K562 (cell line): ENCODE measurements around the gene SLC16A4. TPM values are rescaled to one million over a fixed set of nuclear protein-coding genes. Genes with fewer than 3 reads are reported as not detected.

Experiments used
- ATAC-seq: fragments of 200-7000 bp; cut with Tn5 transposase; 3 replicates; pipeline ENCODE4 v1.9.1; 2020; ENCODE audit warnings: moderate library complexity
- BruUV-seq: library from RNA; stranded (reverse); fragments of 400-500 nt; replicated peaks from 2 replicates; lab custom pipeline; 2021; lab: Mats Ljungman, UMichigan
- CTCF ChIA-PET: fragments of 300-600 bp; formaldehyde crosslinking; extraction: SDS; loops from one replicate; lab custom pipeline; 2021; ENCODE audit warnings: low intra/inter-chr PET ratio; lab: Yijun Ruan, JAX
- POLR2A ChIA-PET: fragments of 300-600, 350-650 bp; sonication (Branson Sonifier 250); formaldehyde crosslinking; extraction: SDS; loops from one replicate; lab custom pipeline; 2021; ENCODE audit warnings: antibody characterized with exemption, inconsistent platforms; lab: Yijun Ruan, JAX
- DNase-seq, 4 experiments: peaks; one replicate each; pipeline versions ENCODE4 v3.0.0 to v3.0.0-alpha.2; 2011 to 2018; ENCODE audit warnings: low spot score in 3 of 4, mixed read lengths in 3 of 4; ENCODE audit errors: extremely low read depth in 1 of 4
- FAIRE-seq: peaks from 2 replicates; lab custom pipeline; 2011; peaks lifted over from hg19 to GRCh38; lab: Jason Lieb, UNC
- H2AFZ ChIP-seq: 2 replicates; pipeline ENCODE4 v1.6.0; 2011; ENCODE audit warnings: low read depth, low read length, control low read depth, inconsistent platforms
- H3K27ac ChIP-seq: fragments of 200-600 bp; 3 replicates; pipeline ENCODE4 v1.8.0; 2011; ENCODE audit warnings: low read depth, mild to moderate bottlenecking, control low read depth, inconsistent platforms, low read length, moderate library complexity, mixed read lengths; ENCODE audit errors: extremely low read depth
- H3K27me3 ChIP-seq, 2 experiments: fragments of 300-600 bp in 1 of 2; 2 replicates in 1 of 2; 3 replicates in 1 of 2; pipeline versions ENCODE4 v1.6.0 to v1.8.0; 2011; ENCODE audit warnings: inconsistent platforms in 2 of 2, low read length in 2 of 2, mild to moderate bottlenecking in 1 of 2, mixed read lengths in 1 of 2, moderate library complexity in 1 of 2; ENCODE audit not compliant: control insufficient read depth in 2 of 2, insufficient read depth in 2 of 2
- H3K36me3 ChIP-seq: fragments of 300-600 bp; 3 replicates; pipeline ENCODE4 v1.8.0; 2011; ENCODE audit warnings: mild to moderate bottlenecking, low read length, inconsistent platforms; ENCODE audit not compliant: control insufficient read depth, insufficient read depth
- H3K4me1 ChIP-seq, 2 experiments: fragments of 200-600 bp in 1 of 2; replicated peaks in 1 of 2; 2 replicates in 1 of 2; 3 replicates in 1 of 2; pipeline versions ENCODE4 v1.5.1 to v1.8.0; 2011; ENCODE audit warnings: inconsistent platforms in 2 of 2, low read length in 2 of 2, mild to moderate bottlenecking in 1 of 2, mixed read lengths in 1 of 2, moderate library complexity in 1 of 2; ENCODE audit not compliant: control insufficient read depth in 2 of 2, insufficient read depth in 2 of 2
- H3K4me2 ChIP-seq: 2 replicates; pipeline ENCODE4 v1.6.1; 2011; ENCODE audit warnings: low read length, control low read depth, inconsistent platforms, mixed read lengths; ENCODE audit not compliant: insufficient read depth
- H3K4me3 ChIP-seq: fragments of 200-600 bp; sonication (generic), shearing (Covaris generic); 2 replicates; pipeline ENCODE4 v1.5.1; 2016; ENCODE audit warnings: control low read depth, inconsistent platforms
- H3K79me2 ChIP-seq: fragments of 200-600 bp; 3 replicates; pipeline ENCODE4 v1.8.0; 2011; ENCODE audit warnings: low read length, inconsistent platforms; ENCODE audit not compliant: control insufficient read depth, insufficient read depth
- H3K9ac ChIP-seq, 2 experiments: 2 replicates each; pipeline versions ENCODE4 v1.6.0 to v1.6.1; 2011; ENCODE audit warnings: low read depth in 2 of 2, low read length in 2 of 2, control low read depth in 1 of 2, inconsistent platforms in 1 of 2, mild to moderate bottlenecking in 1 of 2, mixed read lengths in 1 of 2; ENCODE audit not compliant: insufficient read depth in 1 of 2
- H3K9me1 ChIP-seq: one replicate; pipeline ENCODE4 v1.6.0; 2011; ENCODE audit warnings: inconsistent platforms, mild to moderate bottlenecking, low read length, moderate library complexity; ENCODE audit not compliant: control insufficient read depth, insufficient read depth
- H3K9me3 ChIP-seq: replicated peaks from 2 replicates; pipeline ENCODE4 v1.5.1; 2011; ENCODE audit warnings: low read depth, low read length, inconsistent platforms; ENCODE audit not compliant: control insufficient read depth, insufficient read depth
- H4K20me1 ChIP-seq: replicated peaks from 2 replicates; pipeline ENCODE4 v1.6.1; 2011; ENCODE audit warnings: low read length, inconsistent platforms, mixed read lengths; ENCODE audit not compliant: control insufficient read depth, insufficient read depth
- CBFA2T2 ChIP-seq: fragments of 450-650 bp; conservative IDR thresholded peaks from 2 replicates; pipeline ENCODE4 v1.6.1; 2017; ENCODE audit warnings: mild to moderate bottlenecking
- FOS ChIP-seq: IDR thresholded peaks from 3 replicates; pipeline ENCODE4 v1.6.1; 2011; ENCODE audit not compliant: insufficient read length; ENCODE audit errors: extremely low read depth
- GATAD2B ChIP-seq: fragments of 450-650 bp; IDR thresholded peaks from 2 replicates; pipeline ENCODE4 v1.6.1; 2017; ENCODE audit warnings: mild to moderate bottlenecking, borderline replicate concordance
- HBP1 ChIP-seq: fragments of 450-650 bp; formaldehyde crosslinking; IDR thresholded peaks from 2 replicates; pipeline ENCODE4 v1.4.0; 2022; ENCODE audit warnings: missing genetic modification characterization
- PKNOX1 ChIP-seq: fragments of 450-650 bp; IDR thresholded peaks from 2 replicates; pipeline ENCODE4 v1.6.1; 2016
- REST ChIP-seq, 2 experiments: fragments of 450-650 bp; formaldehyde crosslinking in 1 of 2; IDR thresholded peaks; 2 replicates each; pipeline versions ENCODE4 v1.4.0 to v1.6.1; 2014 to 2020; ENCODE audit warnings: mild to moderate bottlenecking in 2 of 2, borderline replicate concordance in 1 of 2, low read depth in 1 of 2
- SMARCA4 ChIP-seq: fragments of 450-650 bp; IDR thresholded peaks from 2 replicates; pipeline ENCODE4 v1.6.1; 2016
- SREBF2 ChIP-seq: sonication (generic); formaldehyde crosslinking; IDR thresholded peaks from 2 replicates; pipeline ENCODE4 v1.4.0; 2020; ENCODE audit warnings: mild to moderate bottlenecking, missing genetic modification reagents
- ZNF24 ChIP-seq: fragments of 450-650 bp; IDR thresholded peaks from 2 replicates; pipeline ENCODE4 v1.6.1; 2016
- ZNF316 ChIP-seq: fragments of 450-650 bp; IDR thresholded peaks from 2 replicates; pipeline ENCODE4 v1.6.1; 2016
- WGBS: fragments of 100-300 bp; shearing (Covaris generic); methylation state at CpG from one replicate; pipeline ENCODE4 v1.1.6; 2016; ENCODE audit warnings: low coverage, mixed read lengths; ENCODE audit not compliant: insufficient coverage; ENCODE audit errors: missing lambda C conversion rate; 5-methylcytosine and 5-hydroxymethylcytosine counted together
- in situ Hi-C: fragments of 300-500 bp; cut with MboI; formaldehyde crosslinking; loops from 4 replicates; pipeline ENCODE4 v1.15.0; 2018; ENCODE audit warnings: inconsistent platforms, mixed read lengths
- intact Hi-C: fragments of 100-400 bp; cut with micrococcal nuclease; formaldehyde crosslinking; loops from 2 replicates; pipeline ENCODE4 v1.14.2; 2022
- polyA plus RNA-seq, 8 experiments: library from polyadenylated mRNA; depleted of rRNA in 4 of 8; stranded (reverse) in 5 of 8; unstranded in 3 of 8; fragments of >200 nt; fragmentation: Nextera tagmentation in 2 of 8; fragmentation: Illumina TruSeq in 1 of 8; extraction: Ambion mirVana in 2 of 8; extraction: Trizol in 1 of 8; gene quantifications; 2 replicates each; pipeline versions ENCODE4 v1.2.1 to v1.2.3, GENCODE V29; 2011 to 2014; ENCODE audit warnings: inconsistent platforms in 1 of 8, missing spikeins in 1 of 8
- total RNA-seq, 7 experiments: library from RNA; depleted of rRNA in 6 of 7; stranded (reverse); fragments of >200 nt in 6 of 7; fragmentation: Illumina TruSeq in 2 of 7; extraction: Trizol in 2 of 7; gene quantifications; 2 replicates each; pipeline versions ENCODE4 v1.2.1 to v1.2.3, GENCODE V29; 2011 to 2021; ENCODE audit warnings: low replicate concordance in 1 of 7
- TF ChIP-seq, protein P1 (sequence below): sonication (generic); formaldehyde crosslinking; IDR thresholded peaks from 2 replicates; pipeline ENCODE4 v1.8.0; 2022; ENCODE audit warnings: missing genetic modification reagents, mild to moderate bottlenecking, moderate library complexity, borderline replicate concordance

SLC16A4 gene
- total and polyA plus RNA-seq, 9 of the 15 experiments (the other 6 are each of a cell fraction or from before 2014, with no cell fraction given), result 0.04 to 0.31 (median 0.18) TPM; not detected in 1

DNA sequence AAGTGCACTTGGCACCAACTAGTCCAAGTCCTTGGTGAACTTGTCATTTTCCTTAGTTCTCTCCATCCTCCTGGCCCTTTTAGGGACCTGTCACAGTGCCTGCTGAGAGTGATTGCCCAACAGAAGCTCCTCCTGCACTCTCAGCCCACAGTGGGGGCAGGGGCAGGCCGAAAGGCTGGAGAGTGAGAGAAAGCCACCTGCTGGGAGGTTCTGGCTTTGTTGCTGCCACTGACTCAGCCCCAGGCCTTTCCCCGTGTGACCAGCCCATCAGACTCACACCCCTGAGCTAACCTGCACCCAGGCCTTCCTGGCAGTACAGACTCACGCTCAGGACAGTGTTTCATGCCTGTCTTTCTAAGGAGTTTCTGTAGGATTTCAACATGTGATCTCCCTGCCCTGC is 43.0 kb upstream of the SLC16A4 start:
- no peak overlapping the region for H2AFZ ChIP-seq
- intact Hi-C loops, result loop anchor here (1.0 kb wide), 1 partner anchor 22 kb away; no protein-coding TSS in a partner anchor
- no peaks in the 10 kb centered on the region for H3K9me3 ChIP-seq
- ChIA-PET CTCF (interaction anchor here (0.8 kb wide), 1 partner anchor 20 kb away, joined by 4 read pairs; no protein-coding TSS in a partner anchor), POLR2A (interaction anchor here (0.5 to 1.5 kb wide), 10 partner anchors 10 to 516 kb away, joined by 3 to 9 read pairs (median 4); no protein-coding TSS in a partner anchor)
- H3K9ac ChIP-seq, result 0 out of 4 replicates have a peak overlapping the region, but pooled peaks of 1 of the 2 experiments have one; percentile 39
- ATAC-seq (peak; percentile 95), FAIRE-seq (peak; percentile 81), DNase-seq (peak; percentile 80 to 84 (median 81))
- no TSS peak for BruUV-seq
- H4K20me1 ChIP-seq, result 0 out of 2 replicates have a peak, but pooled peaks cover 3% of the 10 kb centered on the region
- H3K4me2 ChIP-seq, result peak overlapping the region; percentile 27; the same call in 1 of the 2 replicates
- no peaks in the 10 kb centered on the region for H3K36me3 ChIP-seq
- no peak overlapping the region for H3K4me3 ChIP-seq
- in situ Hi-C loops, result no loop called here
- no peaks in the 10 kb centered on the region for H3K79me2 ChIP-seq
- peaks cover 35 to 63% of the 10 kb centered on the region in 2 experiments for H3K27me3 ChIP-seq
- H3K4me1 ChIP-seq, result peaks cover 10 to 23% of the 10 kb centered on the region in 2 experiments; a peak in 4 of 5 replicates
- no peak overlapping the region for H3K27ac ChIP-seq
- no peaks in the 10 kb centered on the region for H3K9me1 ChIP-seq
- WGBS, result 3% methylated on average over 3 of the region's 3 CpGs
- peak; percentile 41 for TF ChIP-seq REST (IDR thresholded peaks at IDR 0.05; ENCODE audit: borderline replicate concordance)
- no peak for TF ChIP-seq REST (CRISPR knock-in tag; IDR thresholded peaks at IDR 0.05; ENCODE audit: low read depth)
- TF ChIP-seq, protein P1, sequence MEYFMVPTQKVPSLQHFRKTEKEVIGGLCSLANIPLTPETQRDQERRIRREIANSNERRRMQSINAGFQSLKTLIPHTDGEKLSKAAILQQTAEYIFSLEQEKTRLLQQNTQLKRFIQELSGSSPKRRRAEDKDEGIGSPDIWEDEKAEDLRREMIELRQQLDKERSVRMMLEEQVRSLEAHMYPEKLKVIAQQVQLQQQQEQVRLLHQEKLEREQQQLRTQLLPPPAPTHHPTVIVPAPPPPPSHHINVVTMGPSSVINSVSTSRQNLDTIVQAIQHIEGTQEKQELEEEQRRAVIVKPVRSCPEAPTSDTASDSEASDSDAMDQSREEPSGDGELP (CRISPR knock-in tag), result peak; percentile 50; the same call in 1 of the 2 replicates
- TF ChIP-seq PKNOX1, result peak; percentile 68
- 0 out of 2 replicates have a peak, but pooled peaks have one; percentile 20 for TF ChIP-seq CBFA2T2
- no peak for TF ChIP-seq ZNF24
- no peak for TF ChIP-seq HBP1
- TF ChIP-seq SREBF2 (CRISPR knock-in tag), result no peak
- no peak for TF ChIP-seq GATAD2B
- no peak for TF ChIP-seq FOS
- TF ChIP-seq SMARCA4, result no peak
- 0 out of 2 replicates have a peak, but pooled peaks have one; percentile 7 for TF ChIP-seq ZNF316
